DMS153 treated with DMSO at 0.1 percent for 48 hours (cell line): ENCODE measurements around the gene DNAJB13.
A peak's percentile ranks its signal among the peaks of the same experiment; 100 is the strongest.
"Not testable (repeated sequence)": the region's sequence is repeated elsewhere in the genome, so short reads cannot be mapped to it uniquely, and the experiment has no call there.

Experiments
- DNase-seq: peaks from one replicate; lab custom pipeline; 2025; ENCODE audit not compliant: unreplicated experiment; lab: John Stamatoyannopoulos, UW

The DNAJB13 gene, protein sequence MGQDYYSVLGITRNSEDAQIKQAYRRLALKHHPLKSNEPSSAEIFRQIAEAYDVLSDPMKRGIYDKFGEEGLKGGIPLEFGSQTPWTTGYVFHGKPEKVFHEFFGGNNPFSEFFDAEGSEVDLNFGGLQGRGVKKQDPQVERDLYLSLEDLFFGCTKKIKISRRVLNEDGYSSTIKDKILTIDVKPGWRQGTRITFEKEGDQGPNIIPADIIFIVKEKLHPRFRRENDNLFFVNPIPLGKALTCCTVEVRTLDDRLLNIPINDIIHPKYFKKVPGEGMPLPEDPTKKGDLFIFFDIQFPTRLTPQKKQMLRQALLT

DNA sequence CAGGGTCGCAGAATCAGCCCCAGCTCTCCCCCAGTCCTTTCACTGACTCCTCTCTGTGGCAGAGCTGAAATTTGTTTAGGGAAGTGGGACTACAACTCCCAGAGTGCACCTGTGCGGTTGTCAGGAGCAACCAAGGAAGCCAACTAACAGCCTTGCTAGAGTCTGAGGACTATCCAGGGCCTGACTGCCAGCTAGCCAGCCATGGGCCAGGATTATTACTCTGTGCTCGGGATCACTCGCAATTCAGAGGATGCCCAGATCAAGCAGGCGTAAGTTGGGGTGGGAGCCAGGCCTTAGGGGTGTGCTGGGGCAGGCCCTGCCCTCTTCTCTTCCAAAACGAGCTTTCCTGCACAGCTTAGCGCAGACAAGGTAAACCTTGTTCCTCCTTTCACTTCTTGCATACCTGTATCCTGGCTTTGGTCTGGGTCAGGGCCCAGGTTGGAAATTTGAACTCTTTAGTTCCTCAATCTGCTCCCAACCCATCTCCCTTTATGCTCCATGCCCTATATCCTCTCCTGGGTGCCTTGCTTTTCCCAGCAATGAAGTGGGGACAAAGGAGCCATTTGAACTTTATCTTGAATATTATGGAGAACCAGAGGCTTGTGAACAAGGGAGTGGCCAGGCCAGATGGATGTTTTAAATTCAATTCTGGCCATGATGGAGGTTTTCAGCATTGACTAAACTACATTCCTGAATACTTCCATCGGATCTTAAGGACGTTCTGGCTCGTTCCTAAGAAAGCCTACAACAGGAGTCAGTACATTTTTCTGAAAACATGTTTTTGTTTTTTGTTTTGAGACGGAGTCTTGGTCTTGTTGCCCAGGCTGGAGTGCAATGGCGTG, at the start of gene DNAJB13:
Gene DNAJB13 (plus strand): TSS at position 158 of the 842 bp plus-strand sequence. CDS start 44 bp downstream, at position 202.
- DNase-seq, result peak; percentile 19

DNA sequence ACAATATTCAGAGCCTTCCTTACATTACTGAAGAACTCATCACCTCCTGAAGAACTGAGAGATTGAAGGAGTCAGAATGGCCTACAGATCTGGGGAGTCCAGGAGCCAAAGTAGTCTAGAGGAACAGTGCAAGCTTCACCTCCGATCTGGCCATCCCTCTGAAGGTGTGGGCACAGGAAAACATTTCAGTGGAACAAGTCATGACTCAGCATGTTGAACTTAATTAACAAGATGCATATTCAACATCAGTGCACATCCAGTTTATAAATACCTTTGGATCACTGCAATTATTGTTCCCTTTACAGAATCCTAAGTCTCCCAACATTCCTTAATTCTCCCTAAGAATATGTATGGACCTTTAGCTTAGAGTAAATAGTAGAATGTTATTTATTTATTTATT, 48.5 kb upstream of the DNAJB13 start:
- no peak for DNase-seq

DNA sequence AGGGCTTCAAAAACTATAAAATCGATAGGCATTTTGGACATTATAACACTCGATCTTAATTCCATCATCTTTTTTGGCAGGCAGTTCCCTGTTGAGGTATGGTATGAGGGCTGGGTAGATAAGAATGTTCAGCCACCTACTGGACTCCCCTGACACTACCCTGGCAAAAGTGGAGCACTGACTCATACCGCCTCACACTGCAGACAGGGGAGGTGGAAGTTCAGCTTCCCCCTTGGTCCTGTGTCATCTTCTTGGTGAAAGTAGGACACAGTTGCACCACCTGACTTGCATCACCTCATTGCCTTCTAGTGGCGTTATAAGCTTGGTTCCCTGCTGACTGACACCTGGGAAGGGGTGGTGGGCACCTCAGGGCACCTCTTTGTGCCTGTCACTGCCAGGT, 43.6 kb upstream of the DNAJB13 start:
- no peak for DNase-seq

DNA sequence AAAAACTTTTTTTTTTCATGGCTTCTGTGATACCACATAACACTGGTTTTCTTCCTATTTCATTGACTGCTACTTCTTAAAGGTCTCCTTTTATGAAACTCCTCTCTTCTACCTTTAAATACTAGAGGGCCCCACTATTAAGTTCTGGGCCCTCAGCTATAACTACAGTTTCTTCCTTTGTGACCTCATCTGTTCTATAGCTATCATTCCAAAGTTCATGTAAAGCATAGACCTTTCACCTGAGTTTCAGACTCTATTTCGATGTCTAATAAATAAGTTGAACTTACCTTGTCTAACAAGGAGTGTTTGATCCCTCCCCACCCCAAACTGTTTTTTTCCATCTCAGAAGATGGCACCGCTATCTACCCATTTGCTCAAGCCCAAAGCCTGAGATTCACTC, 38.8 kb upstream of the DNAJB13 start:
- DNase-seq, result no peak

DNA sequence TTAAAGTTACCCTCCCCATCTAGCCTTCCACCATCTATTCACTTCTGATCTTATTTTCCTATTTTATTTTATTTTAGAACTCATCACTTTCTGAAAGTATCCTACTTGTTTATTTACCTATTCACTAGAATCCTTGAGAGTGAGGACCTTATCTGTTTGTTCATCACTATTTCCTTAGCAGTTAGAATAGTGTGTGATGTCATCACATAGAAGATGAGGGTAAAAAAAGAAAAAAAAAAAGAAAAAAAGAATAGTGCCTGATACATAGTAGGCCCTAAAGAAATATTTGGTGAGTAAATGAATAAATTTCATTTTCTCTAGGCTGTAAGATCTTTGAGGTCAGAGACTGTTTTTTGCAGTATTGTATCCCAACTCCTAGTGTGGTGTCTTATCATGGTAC, 37.4 kb upstream of the DNAJB13 start:
- DNase-seq, result no peak

DNA sequence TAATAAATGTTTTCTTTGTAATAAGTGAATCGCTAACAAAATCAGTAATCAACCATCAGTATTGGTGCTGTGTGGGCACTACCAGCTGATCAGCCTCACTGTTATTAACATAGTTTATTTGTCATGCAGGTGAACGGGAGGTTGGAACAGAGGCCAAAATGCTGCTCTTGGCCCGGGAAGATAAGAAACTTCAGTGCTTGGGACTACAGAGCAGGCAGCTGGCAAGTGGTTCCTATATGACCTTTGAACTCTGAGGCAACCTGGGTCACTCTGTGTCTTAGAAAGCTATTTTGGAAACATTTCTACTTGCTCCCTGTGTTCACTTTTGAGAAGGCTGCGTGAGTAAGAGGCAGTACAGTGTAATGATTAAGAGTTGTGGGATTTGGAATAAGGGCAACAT, 36.5 kb upstream of the DNAJB13 start:
- DNase-seq, result no peak

DNA sequence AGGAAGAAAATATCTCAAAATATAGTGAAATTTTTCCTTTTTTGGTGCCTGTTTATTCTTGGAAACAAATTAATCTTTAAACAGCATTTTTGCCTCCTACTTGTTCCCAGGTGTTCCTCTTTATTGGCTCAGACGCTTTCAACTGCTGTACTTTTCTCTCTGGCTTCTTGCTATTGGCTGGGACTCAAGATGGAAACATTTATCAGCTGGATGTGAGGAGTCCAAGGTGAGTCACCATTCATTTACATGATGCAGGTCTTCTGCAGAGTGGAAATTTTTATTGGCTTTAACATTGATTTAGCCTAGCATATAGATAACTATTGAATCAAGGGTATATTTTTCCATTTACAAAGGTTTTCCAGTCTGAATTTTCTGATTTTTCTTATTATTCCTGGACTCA, 34.4 kb upstream of the DNAJB13 start:
- DNase-seq, result no peak

DNA sequence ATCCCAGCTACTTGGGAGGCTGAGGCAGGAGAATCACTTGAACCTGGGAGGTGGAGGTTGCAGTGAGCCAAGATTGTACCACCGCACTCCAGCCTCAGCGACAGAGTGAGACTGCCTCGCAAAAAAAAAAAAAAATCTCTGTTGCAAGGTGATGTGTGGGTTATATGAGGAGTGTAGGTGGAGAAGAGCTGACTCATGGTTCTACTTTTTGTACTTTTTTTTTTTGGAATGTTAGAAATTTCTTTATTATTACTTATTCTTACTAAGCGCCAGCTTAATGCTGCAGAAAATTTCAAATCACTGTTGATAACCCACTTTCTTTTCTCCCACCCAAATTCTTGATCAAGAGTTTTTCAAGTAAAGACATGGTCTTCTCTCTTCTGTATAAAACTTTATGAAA, 29.6 kb upstream of the DNAJB13 start:
- no peak for DNase-seq

DNA sequence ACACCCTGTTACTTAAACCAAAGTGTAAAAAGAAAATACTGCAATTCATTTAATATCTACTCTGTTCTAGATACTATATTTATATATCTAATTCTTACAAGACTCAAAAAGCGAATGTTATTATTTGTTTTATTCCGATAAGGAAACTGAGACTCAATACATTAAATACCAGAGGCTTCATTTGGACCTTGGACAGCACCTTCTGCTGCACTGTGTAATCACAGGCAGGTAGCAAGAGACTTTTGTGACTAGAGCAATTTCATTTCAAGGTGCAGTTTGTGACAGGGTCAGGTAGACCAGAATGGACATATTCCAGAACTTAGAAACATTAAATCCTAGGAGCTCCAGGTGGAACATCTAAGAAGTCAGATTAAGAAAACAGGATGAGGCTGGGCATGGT, 21.4 kb upstream of the DNAJB13 start:
- no peak for DNase-seq

DNA sequence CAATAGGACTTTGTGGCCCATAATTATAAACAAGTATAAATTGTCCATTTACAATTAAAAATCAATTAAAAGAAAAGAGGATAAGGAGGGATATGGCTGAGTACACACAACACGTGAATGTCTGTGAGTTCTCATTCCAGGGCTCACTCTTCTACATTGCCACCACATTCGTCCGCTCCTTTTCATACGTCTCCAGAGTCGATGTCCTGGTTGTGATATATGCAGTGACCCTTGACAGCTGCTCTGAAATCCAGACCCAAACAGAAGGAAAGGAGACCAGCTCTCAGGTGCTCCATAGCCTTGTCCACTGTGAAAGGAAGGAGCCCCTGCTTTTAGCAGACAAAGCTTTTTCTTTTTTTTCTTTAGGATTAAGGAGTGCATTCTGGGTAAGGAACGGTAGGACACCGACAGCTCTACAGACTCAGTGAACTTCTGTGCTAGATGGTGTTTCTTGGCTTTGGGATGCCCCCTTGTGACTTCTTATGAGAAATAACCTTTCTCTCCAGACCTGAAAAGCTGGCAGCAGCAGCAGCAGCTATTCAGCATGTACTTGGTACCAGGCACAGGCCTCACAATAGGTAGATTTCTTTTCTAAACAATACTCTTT, 19.7 kb upstream of the DNAJB13 start:
- peak; percentile 38 for DNase-seq

DNA sequence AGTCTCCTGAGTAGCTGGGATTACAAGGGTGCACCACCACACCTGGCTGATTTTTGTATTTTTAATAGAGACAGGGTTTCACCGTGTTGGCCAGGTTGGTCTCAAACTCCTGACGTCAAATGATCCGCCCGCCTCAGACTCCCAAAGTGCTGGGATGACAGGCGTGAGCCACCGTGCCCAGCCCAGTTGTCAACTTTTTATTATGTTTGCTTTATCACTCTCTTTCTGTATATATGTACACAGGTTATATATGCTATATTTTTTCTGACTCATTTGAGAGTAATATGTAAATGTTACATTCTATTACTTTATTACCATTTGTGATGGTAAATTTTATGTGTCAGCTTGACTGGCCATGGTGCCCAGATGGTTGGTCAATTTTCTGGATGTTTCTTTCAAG, 18.9 kb upstream of the DNAJB13 start:
- no peak for DNase-seq

DNA sequence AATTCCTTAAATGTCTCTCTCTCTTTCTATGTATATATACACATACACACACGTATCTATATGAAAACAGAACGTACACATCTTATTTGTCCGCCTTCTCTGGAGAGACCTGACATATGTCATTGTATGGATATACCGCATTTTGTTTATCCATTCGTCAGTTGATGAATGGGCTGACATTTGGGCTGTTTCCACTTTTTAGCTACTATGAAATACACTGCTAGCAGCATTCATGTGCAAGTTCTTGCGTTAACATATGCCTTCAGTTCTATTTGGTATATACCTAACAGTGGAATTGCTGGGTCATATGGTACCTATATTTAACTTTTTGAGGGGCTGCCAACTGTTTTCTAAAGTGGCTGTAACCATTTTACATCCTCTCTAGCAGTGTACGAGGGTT, 18.0 kb upstream of the DNAJB13 start:
- DNase-seq, result no peak

DNA sequence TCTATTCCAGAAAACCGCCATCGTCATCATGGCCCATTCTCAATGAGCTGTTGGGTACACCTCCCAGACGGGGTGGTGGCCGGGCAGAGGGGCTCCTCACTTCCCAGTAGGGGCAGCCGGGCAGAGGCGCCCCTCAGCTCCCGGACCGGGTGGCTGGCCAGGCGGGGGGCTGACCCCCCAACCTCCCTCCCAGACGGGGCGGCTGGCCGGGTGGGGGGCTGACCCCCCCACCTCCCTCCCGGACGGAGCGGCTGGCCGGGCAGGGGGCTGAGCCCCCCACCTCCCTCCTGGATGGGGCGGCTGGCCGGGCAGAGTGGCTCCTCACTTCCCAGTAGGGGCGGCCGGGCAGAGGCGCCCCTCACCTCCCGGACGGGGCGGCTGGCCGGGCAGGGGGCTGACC, 14.8 kb upstream of the DNAJB13 start:
- DNase-seq, result not testable (repeated sequence)

DNA sequence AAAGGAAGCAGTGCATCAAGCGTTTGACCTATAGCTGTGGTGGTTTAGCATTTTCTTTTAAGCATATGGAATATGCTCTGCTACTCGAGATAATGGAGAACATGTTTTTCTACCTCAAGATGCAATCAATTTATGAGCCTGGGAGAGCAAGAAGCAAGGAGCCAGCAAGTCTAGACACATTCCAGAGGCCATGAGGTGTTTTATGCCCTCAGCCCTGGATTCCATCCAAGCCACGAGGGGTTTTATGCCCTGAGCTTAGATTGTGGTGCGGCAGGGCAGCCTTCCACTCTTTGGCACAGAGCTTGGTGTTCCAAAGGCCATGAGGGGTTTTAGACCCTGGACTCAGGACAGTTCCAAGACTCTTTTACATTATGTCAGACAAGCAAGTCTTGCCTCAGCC, 11.7 kb upstream of the DNAJB13 start:
- no peak for DNase-seq

DNA sequence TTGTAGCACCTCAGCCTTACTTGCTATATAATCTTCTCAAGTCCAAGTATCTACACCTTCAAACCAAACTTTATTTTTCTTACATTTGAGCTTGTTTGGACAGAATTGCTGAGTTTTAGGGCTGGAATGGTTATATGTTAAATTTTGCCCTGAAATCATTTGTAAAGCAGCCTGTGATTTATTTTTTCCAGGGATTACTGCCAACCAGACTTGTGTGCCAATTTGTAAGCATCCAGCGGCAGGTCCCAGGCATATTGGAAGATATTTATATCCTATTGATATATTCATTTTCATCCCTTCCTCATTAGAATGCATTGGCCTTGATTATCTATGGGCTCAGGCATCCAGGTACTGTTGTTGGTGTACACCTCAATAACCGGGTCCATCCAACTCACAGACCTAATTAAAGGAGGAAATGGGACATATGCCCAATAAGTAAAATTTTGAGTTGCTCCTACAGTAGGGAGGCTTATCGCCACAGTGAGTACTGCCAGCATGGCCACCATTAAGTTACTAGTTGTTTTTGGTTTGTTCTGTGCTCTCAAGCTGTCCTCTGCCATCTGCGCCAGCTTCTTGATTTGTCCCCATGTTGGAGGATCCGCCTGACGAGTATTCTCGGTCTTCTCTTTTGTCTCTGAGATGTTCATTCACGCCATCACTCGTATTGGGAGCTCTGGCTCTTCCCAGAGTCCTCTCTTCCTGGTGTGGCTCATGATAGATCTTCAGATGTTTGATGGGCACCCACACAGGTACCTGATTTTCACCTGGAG, 9.8 kb upstream of the DNAJB13 start:
- DNase-seq, result no peak

DNA sequence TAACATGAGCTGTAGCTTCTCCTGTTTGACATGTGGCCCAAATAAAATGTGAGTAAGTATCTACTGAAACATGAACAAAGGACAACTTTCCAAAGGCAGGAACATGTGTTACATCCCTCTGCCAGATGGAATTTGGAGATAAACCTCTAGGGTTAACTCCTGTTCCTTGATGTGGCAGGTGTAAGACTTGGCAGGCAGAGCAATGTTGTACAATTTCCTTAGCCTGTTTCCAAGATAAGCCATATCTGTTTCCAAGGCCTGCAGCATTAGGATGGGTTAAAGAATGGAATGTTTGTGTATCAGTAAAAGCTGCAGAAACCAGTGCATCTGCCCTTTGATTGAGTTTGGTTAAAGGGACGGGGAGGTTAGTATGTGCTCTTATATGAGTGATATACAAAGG, 8.8 kb upstream of the DNAJB13 start:
- DNase-seq, result no peak

DNA sequence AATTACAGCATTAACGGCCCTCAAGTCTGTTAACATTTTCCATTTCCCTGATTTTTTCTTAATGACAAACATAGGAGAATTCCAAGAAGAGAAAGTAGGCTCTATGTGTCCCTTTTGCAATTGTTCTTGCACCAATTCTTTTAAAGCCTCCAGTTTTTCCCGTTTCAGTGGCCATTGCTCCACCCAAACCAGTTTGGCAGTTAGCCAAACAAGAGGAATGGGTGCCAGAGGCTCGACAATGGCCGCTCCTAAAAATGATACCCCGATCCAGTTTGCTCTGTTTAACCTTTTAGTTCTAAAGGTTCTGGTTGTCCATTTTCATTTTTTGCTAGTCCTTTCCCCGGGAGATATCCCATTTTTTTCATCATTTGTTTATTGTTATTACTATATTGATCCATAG, 6.7 kb upstream of the DNAJB13 start:
- DNase-seq, result no peak

DNA sequence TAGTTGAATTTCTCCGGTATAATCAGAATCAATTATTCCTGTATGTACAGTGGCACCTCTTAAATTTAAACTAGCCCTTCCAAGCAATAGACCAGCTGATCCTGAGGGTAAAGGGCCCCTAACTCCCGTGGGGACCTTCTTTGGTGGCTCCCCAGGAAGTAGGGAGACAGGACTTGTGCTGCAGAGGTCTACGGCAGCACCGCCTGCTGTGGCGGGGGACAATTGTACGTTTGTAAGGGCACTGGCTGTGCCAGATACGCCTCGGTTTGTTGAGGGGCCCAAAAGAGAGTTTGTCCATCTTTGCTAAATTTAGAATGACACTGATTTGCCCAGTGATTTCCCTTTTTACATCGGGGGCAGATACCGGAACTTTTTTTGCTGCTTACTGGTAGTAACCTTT, 5.9 kb upstream of the DNAJB13 start:
- no peak for DNase-seq

DNA sequence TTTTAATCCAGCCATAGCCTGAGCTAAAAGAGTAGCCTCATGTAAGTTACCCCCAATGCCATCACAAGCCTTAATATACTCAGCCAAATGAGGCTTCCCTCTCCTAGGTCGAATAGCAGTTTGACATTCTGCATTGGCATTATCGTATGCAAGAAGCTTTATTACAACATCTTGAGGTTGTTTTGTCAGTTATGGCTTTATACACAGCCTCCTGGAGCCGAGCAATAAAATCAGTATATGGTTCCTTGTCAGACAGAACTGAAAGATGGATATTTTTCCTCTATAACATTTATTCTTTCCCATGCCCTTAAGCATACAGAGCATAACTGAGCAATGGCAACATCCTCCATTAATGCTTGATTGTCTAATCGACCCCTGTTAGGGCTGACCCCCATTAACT, 5.4 kb upstream of the DNAJB13 start:
- no peak for DNase-seq

DNA sequence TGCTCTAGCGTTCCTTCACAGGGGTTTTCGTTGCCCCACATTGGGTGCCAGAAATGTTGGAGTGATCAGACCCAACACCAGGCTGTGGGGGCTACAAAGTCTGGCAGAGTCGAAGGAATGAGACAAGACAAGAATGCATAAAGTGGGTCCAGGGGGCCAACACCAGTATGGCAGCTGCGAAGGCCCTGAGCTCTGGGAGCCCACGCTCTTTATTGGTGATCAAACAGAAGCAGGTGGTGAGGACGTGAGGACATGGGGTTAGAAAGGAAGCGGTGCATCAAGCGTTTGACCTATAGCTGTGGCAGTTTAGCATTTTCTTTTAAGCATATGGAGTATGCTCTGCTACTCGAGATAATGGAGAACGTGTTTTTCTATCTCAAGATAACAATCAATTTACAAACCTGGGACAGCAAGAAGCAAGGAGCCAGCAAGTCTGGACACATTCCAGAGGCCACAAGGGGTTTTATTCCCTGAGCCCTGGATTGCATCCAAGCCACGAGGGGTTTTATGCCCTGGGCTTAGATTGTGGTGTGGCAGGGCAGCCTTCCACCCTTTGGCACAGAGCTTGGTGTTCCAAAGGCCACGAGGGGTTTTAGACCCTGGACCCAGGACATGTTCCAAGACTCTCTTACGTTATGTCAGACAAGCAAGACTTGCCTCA, 3.9 kb upstream of the DNAJB13 start:
- DNase-seq, result no peak

DNA sequence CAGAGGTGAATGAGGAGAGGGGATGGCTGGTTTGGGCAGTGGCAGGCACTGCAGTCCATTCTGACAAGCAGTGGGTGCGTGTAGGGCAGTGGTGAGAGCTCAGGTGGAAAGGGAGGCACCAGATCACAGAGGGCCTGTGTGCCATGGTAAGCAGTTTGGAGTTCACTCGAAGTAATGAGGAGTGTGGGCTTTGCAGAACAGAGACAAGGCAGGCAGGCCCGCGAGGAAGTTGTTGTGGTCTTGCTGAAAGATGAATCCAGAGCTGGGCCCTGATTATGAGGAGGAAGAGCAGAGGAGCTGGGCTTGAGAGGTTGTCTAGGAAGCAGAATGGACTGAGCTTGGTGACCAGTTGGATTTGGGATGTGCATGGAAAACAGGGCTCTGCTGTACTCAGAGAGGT, 1.6 kb upstream of the DNAJB13 start:
- DNase-seq, result no peak
